Ovary (tissue), 9 donors: ENCODE measurements around the gene CAV1. TPM values are rescaled to one million over a fixed set of nuclear protein-coding genes. Genes with fewer than 3 reads are reported as not detected.

Experiments used
- DNase-seq, 5 donors: peaks; one replicate each; pipeline ENCODE4 v3.0.0-alpha.2; 2019 to 2020
- H3K27ac ChIP-seq, 2 donors: fragments of 200-600 bp; one replicate each; pipeline versions ENCODE4 v1.5.1 to v1.8.0; 2019 to 2022
- H3K27me3 ChIP-seq: fragments of 200-600 bp; one replicate; pipeline ENCODE4 v1.8.0; 2022
- H3K36me3 ChIP-seq: fragments of 200-600 bp; sonication (generic); one replicate; pipeline ENCODE4 v1.5.1; 2019
- H3K4me1 ChIP-seq: one replicate; pipeline ENCODE4 v1.8.1; 2013; ENCODE audit warnings: mild to moderate bottlenecking, moderate library complexity; ENCODE audit not compliant: insufficient read depth
- H3K4me3 ChIP-seq: fragments of 200-600 bp; sonication (generic); one replicate; pipeline ENCODE4 v1.5.1; 2017
- H3K9me3 ChIP-seq, 2 donors: fragments of 200-600 bp in 1 of 2; sonication (generic) in 1 of 2; one replicate each; pipeline versions ENCODE4 v1.5.1 to v1.8.1; 2013 to 2019; ENCODE audit warnings: mild to moderate bottlenecking in 1 of 2, moderate library complexity in 1 of 2
- CTCF ChIP-seq, 3 donors: fragments of 450-650 bp in 2 of 3; fragments of 200-600 bp in 1 of 3; IDR thresholded peaks; one replicate each; pipeline versions ENCODE4 v1.5.1 to v1.8.0; 2016 to 2022; ENCODE audit warnings: antibody characterized with exemption in 3 of 3, mild to moderate bottlenecking in 1 of 3
- EP300 ChIP-seq: sonication (generic); formaldehyde crosslinking; IDR thresholded peaks from one replicate; pipeline ENCODE4 v1.6.1; 2017; ENCODE audit warnings: antibody characterized with exemption
- POLR2A ChIP-seq: fragments of 450-650 bp; IDR thresholded peaks from one replicate; pipeline ENCODE4 v1.6.1; 2017; ENCODE audit warnings: antibody characterized with exemption, mild to moderate bottlenecking, moderate library complexity
- WGBS, 3 donors: extraction: QIAGEN DNeasy Blood & Tissue Kit in 1 of 3; methylation state at CpG; one replicate each; pipeline versions ENCODE4 v1.1.5 to v1.1.7; 2013 to 2017; 5-methylcytosine and 5-hydroxymethylcytosine counted together
- intact Hi-C, 4 donors: fragments of 100-400 bp; cut with DNase I; formaldehyde crosslinking; loops; one replicate each; pipeline versions ENCODE4 v1.11.0 to v1.15.1; 2022 to 2023
- polyA plus RNA-seq, 2 donors: library from polyadenylated mRNA; stranded (reverse); fragments of 200-250 nt in 1 of 2; fragments of 350-450 nt in 1 of 2; fragmentation: Illumina TruSeq in 1 of 2; extraction: RNeasy Lipid Tissue Mini Kit (QIAGEN cat#74804) in 1 of 2; gene quantifications; one replicate each; pipeline ENCODE4 v1.2.3, GENCODE V29; 2013 to 2014
- total RNA-seq, 7 donors: library from RNA; depleted of rRNA in 2 of 7; stranded (reverse); fragments of >200 nt in 2 of 7; fragmentation: NEBNext Ultra II Directional in 3 of 7; extraction: Animal tissue kit (Norgen Biotek cat#: 25700) in 3 of 7; gene quantifications; one replicate each; pipeline versions ENCODE4 v1.1.0 to v1.2.4, GENCODE V29; 2016 to 2023
- donor health status: DM: no; HTN: no; CAD: no; lungs with moderate emphysema.
- donor health status: DM: no; HTN: no; CAD: no.
- donor health status: Bipolar disorder and iron deficiency.
- donor health status: DM: yes; HTN: yes; CAD: no.
- donor health status: DM: no; HTN: no; CAD: no.
- donor health status: DM: yes; HTN: yes; CAD: no.

Gene CAV1
- total and polyA plus RNA-seq, 9 donors, result 47.3 to 287 (median 101) TPM

GRCh38 chr7:116535416-116535815 lies 10.6 kb downstream of the CAV1 start:
- no peak overlapping the region for H3K27ac ChIP-seq
- H3K4me3 ChIP-seq, result no peak overlapping the region
- no peak for TF ChIP-seq EP300
- no peak for TF ChIP-seq CTCF (IDR thresholded peaks at IDR 0.05)
- TF ChIP-seq POLR2A, result no peak
- H3K4me1 ChIP-seq, result peaks cover 1% of the 10 kb centered on the region
- no peaks in the 10 kb centered on the region for H3K9me3 ChIP-seq
- no peaks in the 10 kb centered on the region for H3K27me3 ChIP-seq
- 74 to 90% (median 80%) methylated on average over 1 of the region's 1 CpG for WGBS, 3 donors
- intact Hi-C loops, result no loop called here
- no peaks in the 10 kb centered on the region for H3K36me3 ChIP-seq
- DNase-seq, result no peak

- H3K9me3 ChIP-seq, result no peaks in the 10 kb centered on the region
- no peak overlapping the region for H3K4me3 ChIP-seq
- no peak for DNase-seq
- no peaks in the 10 kb centered on the region for H3K27me3 ChIP-seq
- no peak overlapping the region for H3K27ac ChIP-seq
- intact Hi-C loops, result no loop called here
- H3K4me1 ChIP-seq, result peaks cover 2% of the 10 kb centered on the region
- TF ChIP-seq CTCF (IDR thresholded peaks at IDR 0.05), result no peak
- no peak for TF ChIP-seq POLR2A
- TF ChIP-seq EP300, result no peak
- WGBS, 3 donors, result 60 to 68% (median 61%) methylated on average over 2 of the region's 2 CpGs
- no peaks in the 10 kb centered on the region for H3K36me3 ChIP-seq
Measured at GRCh38 chr7:116538138-116538537, 13.3 kb downstream of the CAV1 start.

- 77 to 85% (median 79%) methylated on average over 3 of the region's 3 CpGs for WGBS, 3 donors
- no peaks in the 10 kb centered on the region for H3K27me3 ChIP-seq
- no peaks in the 10 kb centered on the region for H3K9me3 ChIP-seq
- DNase-seq, result no peak
- H3K27ac ChIP-seq, result no peak overlapping the region
- TF ChIP-seq CTCF (IDR thresholded peaks at IDR 0.05) (no peak), POLR2A (no peak), EP300 (no peak)
- H3K4me1 ChIP-seq, result peaks cover 3% of the 10 kb centered on the region
- H3K36me3 ChIP-seq, result no peaks in the 10 kb centered on the region
- no peak overlapping the region for H3K4me3 ChIP-seq
- intact Hi-C loops, result no loop called here
Measured at GRCh38 chr7:116539879-116540278, 15.0 kb downstream of the CAV1 start.

- H3K27me3 ChIP-seq, result no peaks in the 10 kb centered on the region
- H3K27ac ChIP-seq, result no peak overlapping the region
- peaks cover 3% of the 10 kb centered on the region for H3K4me1 ChIP-seq
- no peaks in the 10 kb centered on the region for H3K36me3 ChIP-seq
- no peak overlapping the region for H3K4me3 ChIP-seq
- TF ChIP-seq CTCF (IDR thresholded peaks at IDR 0.05), result no peak
- no peak for TF ChIP-seq EP300
- no peak for TF ChIP-seq POLR2A
- H3K9me3 ChIP-seq, result no peaks in the 10 kb centered on the region
- no peak for DNase-seq
- intact Hi-C loops, result no loop called here
Measured at GRCh38 chr7:116540743-116541142, 15.9 kb downstream of the CAV1 start.

GRCh38 chr7:116541951-116542350 lies 17.1 kb downstream of the CAV1 start:
- H3K27ac ChIP-seq, result no peak overlapping the region
- intact Hi-C loops, result no loop called here
- no peak overlapping the region for H3K4me3 ChIP-seq
- H3K36me3 ChIP-seq, result no peaks in the 10 kb centered on the region
- no peaks in the 10 kb centered on the region for H3K9me3 ChIP-seq
- H3K4me1 ChIP-seq, result peaks cover 5% of the 10 kb centered on the region
- DNase-seq, result no peak
- no peaks in the 10 kb centered on the region for H3K27me3 ChIP-seq
- TF ChIP-seq EP300 (no peak), POLR2A (no peak), CTCF (IDR thresholded peaks at IDR 0.05) (no peak)
- WGBS, 3 donors, result 70 to 76% (median 74%) methylated on average over 3 of the region's 3 CpGs
